Body of pancreas (tissue), 4 donors: ENCODE measurements around the gene PHYHIPL. TPM values are rescaled to one million over a fixed set of nuclear protein-coding genes. Genes with fewer than 3 reads are reported as not detected.

Source experiments
- ATAC-seq: fragments of 150-250 bp; one replicate; pipeline ENCODE4 v1.9.1; 2016
- DNase-seq, 4 donors: peaks; one replicate each; pipeline ENCODE4 v3.0.0-alpha.2; 2019
- H3K27ac ChIP-seq, 4 donors: fragments of 200-600 bp; sonication (generic); 1 replicate in 3 of 4; 2 replicates in 1 of 4; pipeline versions ENCODE4 v1.5.1 to v1.6.1; 2016 to 2019; ENCODE audit warnings: mild to moderate bottlenecking in 1 of 4, mixed read lengths in 1 of 4, moderate library complexity in 1 of 4
- H3K27me3 ChIP-seq, 2 donors: fragments of 200-600 bp; sonication (generic); one replicate each; pipeline ENCODE4 v1.6.0; 2016; ENCODE audit warnings: mild to moderate bottlenecking in 1 of 2
- H3K36me3 ChIP-seq, 2 donors: fragments of 200-600 bp; sonication (generic); replicated peaks in 1 of 2; 2 replicates each; pipeline ENCODE4 v1.5.1; 2016; ENCODE audit warnings: low read depth in 2 of 2; ENCODE audit not compliant: insufficient read depth in 1 of 2
- H3K4me1 ChIP-seq: fragments of 200-600 bp; sonication (generic); one replicate; pipeline ENCODE4 v1.6.0; 2016
- H3K4me3 ChIP-seq, 2 donors: fragments of 200-600 bp; sonication (generic); 1 replicate in 1 of 2; 2 replicates in 1 of 2; pipeline ENCODE4 v1.5.1; 2016 to 2019
- H3K9me3 ChIP-seq, 3 donors: fragments of 200-600 bp; sonication (generic); 1 replicate in 2 of 3; 2 replicates in 1 of 3; pipeline ENCODE4 v1.5.1; 2016
- POLR2A ChIP-seq, 3 donors: fragments of 450-650 bp; IDR thresholded peaks; one replicate each; pipeline ENCODE4 v1.6.1; 2016; ENCODE audit warnings: antibody characterized with exemption in 3 of 3, mild to moderate bottlenecking in 2 of 3
- WGBS, 2 donors: methylation state at CpG; one replicate each; pipeline ENCODE4 v1.1.5; 2017; 5-methylcytosine and 5-hydroxymethylcytosine counted together
- intact Hi-C: fragments of 100-400 bp; cut with DNase I; formaldehyde crosslinking; loops from one replicate; pipeline ENCODE4 v1.15.1; 2023
- total RNA-seq, 2 donors: library from RNA; depleted of rRNA; stranded (reverse); fragments of >200 nt; gene quantifications; one replicate each; pipeline ENCODE4 v1.1.0, GENCODE V29; 2016
- TF ChIP-seq, protein P1 (sequence below), 7 experiments: fragments of 450-650 bp in 4 of 7; fragments of 200-600 bp in 3 of 7; sonication (generic) in 3 of 7; IDR thresholded peaks; one replicate each; pipeline ENCODE4 v1.5.1; 2016 to 2019; ENCODE audit warnings: antibody characterized with exemption in 7 of 7

PHYHIPL gene
- total RNA-seq, 2 donors from 2014 or later = 0.33 to 4.9 TPM

DNA sequence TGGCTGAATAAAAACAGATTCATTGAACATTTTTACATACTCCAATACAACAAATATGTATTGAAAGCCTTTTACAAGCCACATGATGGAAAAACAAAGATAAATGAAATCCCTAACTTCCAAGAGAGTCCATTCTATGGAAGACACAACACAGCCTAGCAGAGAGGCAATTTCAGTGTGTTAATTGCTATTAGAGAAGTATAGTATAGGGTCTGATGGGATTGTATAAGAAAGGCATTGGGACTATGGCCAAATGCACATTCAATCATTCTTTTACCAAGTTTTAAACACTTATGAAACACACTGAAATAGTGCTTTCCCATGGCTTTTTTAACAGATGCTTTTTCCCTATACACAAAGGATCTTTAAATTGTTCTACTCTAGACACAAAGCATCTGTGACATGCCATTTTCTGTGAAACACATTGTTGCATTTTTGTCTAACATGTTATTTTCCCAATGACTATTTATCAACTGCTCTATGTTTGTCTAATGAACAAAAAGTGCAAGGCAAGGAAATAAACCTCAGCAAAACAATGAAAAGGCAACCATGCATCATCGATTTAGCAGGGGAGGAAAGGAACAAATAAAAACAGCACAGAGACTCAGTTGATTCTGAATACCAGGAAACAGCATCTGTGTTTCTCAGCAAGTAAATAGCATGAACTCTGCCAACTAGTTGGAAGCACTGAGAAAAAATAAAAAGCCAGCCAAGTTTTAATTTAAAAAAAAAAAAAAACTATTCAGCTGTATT, 42.4 kb upstream of the PHYHIPL start:
- no peak for TF ChIP-seq POLR2A (IDR thresholded peaks at IDR 0.05)
- TF ChIP-seq, protein P1, sequence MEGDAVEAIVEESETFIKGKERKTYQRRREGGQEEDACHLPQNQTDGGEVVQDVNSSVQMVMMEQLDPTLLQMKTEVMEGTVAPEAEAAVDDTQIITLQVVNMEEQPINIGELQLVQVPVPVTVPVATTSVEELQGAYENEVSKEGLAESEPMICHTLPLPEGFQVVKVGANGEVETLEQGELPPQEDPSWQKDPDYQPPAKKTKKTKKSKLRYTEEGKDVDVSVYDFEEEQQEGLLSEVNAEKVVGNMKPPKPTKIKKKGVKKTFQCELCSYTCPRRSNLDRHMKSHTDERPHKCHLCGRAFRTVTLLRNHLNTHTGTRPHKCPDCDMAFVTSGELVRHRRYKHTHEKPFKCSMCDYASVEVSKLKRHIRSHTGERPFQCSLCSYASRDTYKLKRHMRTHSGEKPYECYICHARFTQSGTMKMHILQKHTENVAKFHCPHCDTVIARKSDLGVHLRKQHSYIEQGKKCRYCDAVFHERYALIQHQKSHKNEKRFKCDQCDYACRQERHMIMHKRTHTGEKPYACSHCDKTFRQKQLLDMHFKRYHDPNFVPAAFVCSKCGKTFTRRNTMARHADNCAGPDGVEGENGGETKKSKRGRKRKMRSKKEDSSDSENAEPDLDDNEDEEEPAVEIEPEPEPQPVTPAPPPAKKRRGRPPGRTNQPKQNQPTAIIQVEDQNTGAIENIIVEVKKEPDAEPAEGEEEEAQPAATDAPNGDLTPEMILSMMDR (IDR thresholded peaks at IDR 0.05) = no peak
- H3K4me3 ChIP-seq = no peak overlapping the region
- ATAC-seq = peak; percentile 55
- H3K4me1 ChIP-seq = peaks cover 17% of the 10 kb centered on the region
- 15 to 19% methylated on average over 1 of the region's 1 CpG for WGBS, 2 donors
- no peaks in the 10 kb centered on the region for H3K27me3 ChIP-seq
- H3K9me3 ChIP-seq = no peaks in the 10 kb centered on the region
- no peak for DNase-seq
- H3K27ac ChIP-seq = peak overlapping the region in 1 of 4 donors; percentile 14
- no peaks in the 10 kb centered on the region for H3K36me3 ChIP-seq
- intact Hi-C loops = no loop called here

DNA sequence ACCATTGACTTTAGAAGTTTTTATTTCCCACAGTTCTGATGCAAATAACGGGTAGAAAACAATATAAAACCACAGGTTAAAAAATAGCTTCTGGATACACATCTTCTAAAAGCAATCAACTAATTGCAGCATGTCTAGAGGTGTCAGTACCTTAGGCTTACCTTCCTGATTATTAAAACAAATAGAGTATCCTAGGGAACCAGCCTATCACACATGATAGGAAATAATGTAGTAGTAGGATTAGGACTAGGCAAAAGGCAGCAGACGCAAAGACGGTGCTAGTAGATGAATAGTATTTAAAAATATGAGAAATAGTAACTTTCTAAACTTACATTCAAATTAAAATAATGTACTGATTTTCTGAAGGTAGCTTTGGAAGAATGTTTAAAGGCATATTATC, 41.7 kb upstream of the PHYHIPL start:
- Histone ChIP-seq H3K9me3 (no peaks in the 10 kb centered on the region), H3K36me3 (no peaks in the 10 kb centered on the region), H3K27me3 (no peaks in the 10 kb centered on the region), H3K4me1 (peaks cover 17% of the 10 kb centered on the region), H3K27ac (peak overlapping the region in 1 of 4 donors; percentile 14), H3K4me3 (no peak overlapping the region)
- no peak for TF ChIP-seq POLR2A (IDR thresholded peaks at IDR 0.05)
- TF ChIP-seq, protein P1 (IDR thresholded peaks at IDR 0.05) = no peak
- intact Hi-C loops = no loop called here
- ATAC-seq (peak; percentile 78), DNase-seq (no peak)
- WGBS, 2 donors = 43 to 50% methylated on average over 3 of the region's 3 CpGs

DNA sequence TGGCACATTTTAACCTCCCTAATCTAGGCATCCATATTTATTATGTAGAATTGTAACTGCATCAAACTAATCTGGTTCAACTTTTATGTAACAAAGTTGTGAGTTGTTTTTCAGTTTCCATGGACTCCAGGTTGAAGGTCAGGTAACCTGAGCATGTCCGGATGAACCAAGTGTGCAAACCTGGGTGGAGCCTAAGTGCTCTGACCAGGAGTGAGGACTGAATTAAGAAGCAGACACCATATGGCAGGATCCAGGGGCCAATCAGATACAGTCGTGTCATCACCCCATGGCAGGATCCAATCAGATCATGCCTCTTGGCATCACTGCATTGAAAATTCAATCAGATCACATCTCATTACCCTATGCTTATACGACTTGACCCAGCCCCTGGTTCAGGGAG, 41.2 kb upstream of the PHYHIPL start:
- TF ChIP-seq, protein P1 (IDR thresholded peaks at IDR 0.05) = no peak
- TF ChIP-seq POLR2A (IDR thresholded peaks at IDR 0.05) = no peak

DNA sequence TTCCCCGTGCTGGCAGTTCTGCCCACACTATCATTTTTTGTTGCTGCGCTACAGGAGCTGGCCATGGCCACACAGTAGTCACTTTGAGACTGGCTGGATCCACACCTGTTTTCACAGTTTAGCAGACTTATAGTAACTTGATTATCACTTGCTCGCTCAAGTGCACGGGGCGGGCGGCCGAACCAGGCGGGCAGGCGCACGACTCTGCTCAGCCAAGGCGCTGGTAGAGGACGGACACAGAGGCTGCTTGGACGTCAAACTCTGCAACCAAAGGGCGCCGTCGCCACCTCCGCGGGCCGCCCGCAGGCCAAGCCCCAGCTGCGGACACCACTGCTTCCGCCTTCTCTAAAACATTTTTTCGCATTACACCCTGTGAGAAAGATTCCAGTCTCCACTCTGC, 38.4 kb upstream of the PHYHIPL start:
- peaks cover 17% of the 10 kb centered on the region for H3K4me1 ChIP-seq
- H3K27ac ChIP-seq = no peak overlapping the region
- no peaks in the 10 kb centered on the region for H3K9me3 ChIP-seq
- H3K4me3 ChIP-seq = no peak overlapping the region
- TF ChIP-seq, protein P1 (IDR thresholded peaks at IDR 0.05) = no peak
- TF ChIP-seq POLR2A (IDR thresholded peaks at IDR 0.05) = no peak
- 95% methylated on average over 23 of the region's 23 CpGs for WGBS, 2 donors
- H3K27me3 ChIP-seq = no peaks in the 10 kb centered on the region
- DNase-seq = no peak
- ATAC-seq = no peak
- intact Hi-C loops = no loop called here
- H3K36me3 ChIP-seq = no peaks in the 10 kb centered on the region

More for the DNA sequence above, 41.2 kb upstream of the PHYHIPL start:
- WGBS, 2 donors = 48 to 51% methylated on average over 3 of the region's 3 CpGs
- Histone ChIP-seq H3K4me3 (no peak overlapping the region), H3K36me3 (no peaks in the 10 kb centered on the region), H3K27me3 (no peaks in the 10 kb centered on the region), H3K4me1 (peaks cover 17% of the 10 kb centered on the region), H3K27ac (no peak overlapping the region), H3K9me3 (no peaks in the 10 kb centered on the region)
- intact Hi-C loops = no loop called here
- DNase-seq (peak; percentile 14 to 43 (median 35)), ATAC-seq (peak; percentile 81)

DNA sequence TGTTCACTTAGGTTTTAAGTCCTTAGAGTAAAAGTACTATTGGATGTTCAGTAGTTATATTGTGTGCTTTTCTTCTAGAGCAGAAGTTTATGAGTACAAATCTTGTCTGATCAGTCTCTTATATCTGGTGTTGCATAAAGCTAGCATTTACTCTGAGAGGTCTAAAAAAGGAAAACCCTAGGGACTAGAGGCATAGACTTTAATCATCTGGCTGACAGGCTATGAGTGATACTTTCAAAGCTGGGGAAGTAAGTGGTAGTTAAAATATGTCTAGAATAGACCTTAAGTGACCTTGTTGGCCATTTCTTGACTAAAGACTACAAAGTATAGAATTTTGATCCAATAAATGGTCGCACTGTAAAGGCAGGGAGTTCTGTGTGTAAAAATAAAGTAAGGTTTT, 32.9 kb upstream of the PHYHIPL start:
- Histone ChIP-seq H3K36me3 (no peaks in the 10 kb centered on the region), H3K4me1 (peaks cover 1% of the 10 kb centered on the region), H3K27ac (no peak overlapping the region), H3K4me3 (no peak overlapping the region), H3K27me3 (no peaks in the 10 kb centered on the region), H3K9me3 (no peaks in the 10 kb centered on the region)
- TF ChIP-seq POLR2A (IDR thresholded peaks at IDR 0.05) = no peak
- TF ChIP-seq, protein P1 (IDR thresholded peaks at IDR 0.05) = no peak
- 76 to 82% methylated on average over 1 of the region's 1 CpG for WGBS, 2 donors
- intact Hi-C loops = no loop called here
- DNase-seq (no peak), ATAC-seq (no peak)
